ENCODE data around the gene AOPEP. TPM values are rescaled to one million over a fixed set of nuclear protein-coding genes. Genes with fewer than 3 reads are reported as not detected.

The AOPEP gene
- total RNA-seq, 1 donor from 2014 or later, result 25.8 TPM

DNA sequence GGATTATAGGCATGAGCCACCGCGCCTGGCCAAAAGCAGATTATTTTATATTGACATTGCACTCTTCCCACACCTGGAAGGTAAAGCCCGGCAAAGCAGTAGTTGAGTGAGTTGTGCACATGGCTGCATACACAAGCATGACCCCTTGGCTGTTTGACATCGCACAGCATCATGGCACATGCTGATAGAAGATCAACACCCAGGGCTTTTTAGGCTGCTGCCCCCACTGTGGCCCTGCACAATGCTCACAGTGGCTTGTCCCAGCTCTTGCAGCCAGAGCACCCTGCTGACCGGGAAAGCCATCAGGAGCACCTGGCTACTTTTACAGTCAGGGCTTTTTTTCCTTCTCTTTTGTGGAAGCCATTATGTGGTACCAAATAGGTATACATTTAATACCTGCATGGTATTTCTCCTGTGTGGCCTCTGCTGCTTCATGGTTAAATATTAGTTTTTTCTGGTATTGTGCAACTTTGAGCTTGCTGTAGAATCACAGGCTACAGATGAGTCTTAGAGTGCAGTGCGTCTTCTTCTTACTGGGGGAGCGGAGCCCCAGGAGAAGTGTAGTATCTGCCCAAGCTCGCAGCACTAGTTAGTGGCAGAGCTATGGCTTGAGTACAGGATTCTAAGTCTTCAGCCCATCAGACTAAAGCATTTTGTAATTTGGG, 264.5 kb downstream of the AOPEP start:
- Mint-ChIP-seq H3K27ac (ENCODE audit: unreplicated experiment) (no peak overlapping the region), H3K36me3 (ENCODE audit: unreplicated experiment) (no peaks in the 10 kb centered on the region), H3K4me1 (ENCODE audit: low read depth, unreplicated experiment) (no peaks in the 10 kb centered on the region), H3K27me3 (ENCODE audit: unreplicated experiment) (no peaks in the 10 kb centered on the region), H3K9me3 (ENCODE audit: unreplicated experiment) (no peaks in the 10 kb centered on the region), H3K4me3 (ENCODE audit: unreplicated experiment) (no peak overlapping the region)
- no peak for TF ChIP-seq CTCF (IDR thresholded peaks at IDR 0.05; ENCODE audit: partially characterized antibody, unreplicated experiment)
- no peak for DNase-seq

DNA sequence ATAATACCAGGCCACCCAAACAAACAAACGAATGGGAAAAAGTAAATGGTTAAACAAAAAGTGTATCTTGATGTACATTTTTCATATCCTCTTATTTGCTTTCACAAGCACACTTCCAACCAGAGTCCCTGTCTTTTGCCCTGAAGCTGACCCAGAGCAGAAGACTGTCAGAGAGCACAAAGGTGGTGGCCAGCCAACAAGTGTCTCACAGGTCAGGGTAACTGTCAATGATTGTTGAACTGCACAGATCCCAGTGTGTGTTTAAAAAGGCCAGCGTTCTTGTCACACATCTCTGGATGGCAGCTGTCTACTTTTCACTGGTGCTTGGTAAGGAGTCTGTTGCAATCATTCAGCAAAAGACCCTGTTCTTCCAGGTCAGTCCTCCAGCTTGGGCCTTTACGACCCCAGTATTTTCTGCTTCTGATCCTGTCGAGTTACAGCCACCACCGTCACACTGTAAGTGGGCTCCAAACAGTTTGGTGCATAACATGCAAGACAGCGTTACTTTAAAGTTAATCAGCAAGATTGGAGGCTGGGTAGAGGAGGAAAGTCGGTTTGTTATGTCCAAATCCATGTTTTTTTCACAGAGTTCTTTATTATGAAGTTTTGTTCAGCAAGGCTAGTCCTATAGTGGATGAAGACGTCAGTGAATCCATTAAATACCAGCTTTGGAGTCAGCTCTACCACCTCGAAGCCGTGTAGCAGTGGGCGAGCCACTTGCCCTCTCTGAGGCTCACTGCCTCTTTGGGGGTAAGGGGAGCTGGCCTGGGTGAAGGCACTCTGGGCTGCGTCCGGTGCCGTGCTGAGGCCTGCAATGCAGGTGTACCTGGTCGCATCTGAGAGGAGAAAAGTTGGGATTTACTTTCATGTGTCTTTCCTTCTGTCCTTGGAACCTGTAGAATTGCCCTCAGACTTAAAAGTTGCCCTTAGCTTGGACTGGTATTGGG, 265.7 kb downstream of the AOPEP start:
- Mint-ChIP-seq H3K27me3 (ENCODE audit: unreplicated experiment) (no peaks in the 10 kb centered on the region), H3K9me3 (ENCODE audit: unreplicated experiment) (no peaks in the 10 kb centered on the region), H3K4me3 (ENCODE audit: unreplicated experiment) (no peak overlapping the region), H3K4me1 (ENCODE audit: low read depth, unreplicated experiment) (no peaks in the 10 kb centered on the region), H3K36me3 (ENCODE audit: unreplicated experiment) (no peaks in the 10 kb centered on the region), H3K27ac (ENCODE audit: unreplicated experiment) (no peak overlapping the region)
- TF ChIP-seq CTCF (IDR thresholded peaks at IDR 0.05; ENCODE audit: partially characterized antibody, unreplicated experiment), result no peak
- no peak for DNase-seq

DNA sequence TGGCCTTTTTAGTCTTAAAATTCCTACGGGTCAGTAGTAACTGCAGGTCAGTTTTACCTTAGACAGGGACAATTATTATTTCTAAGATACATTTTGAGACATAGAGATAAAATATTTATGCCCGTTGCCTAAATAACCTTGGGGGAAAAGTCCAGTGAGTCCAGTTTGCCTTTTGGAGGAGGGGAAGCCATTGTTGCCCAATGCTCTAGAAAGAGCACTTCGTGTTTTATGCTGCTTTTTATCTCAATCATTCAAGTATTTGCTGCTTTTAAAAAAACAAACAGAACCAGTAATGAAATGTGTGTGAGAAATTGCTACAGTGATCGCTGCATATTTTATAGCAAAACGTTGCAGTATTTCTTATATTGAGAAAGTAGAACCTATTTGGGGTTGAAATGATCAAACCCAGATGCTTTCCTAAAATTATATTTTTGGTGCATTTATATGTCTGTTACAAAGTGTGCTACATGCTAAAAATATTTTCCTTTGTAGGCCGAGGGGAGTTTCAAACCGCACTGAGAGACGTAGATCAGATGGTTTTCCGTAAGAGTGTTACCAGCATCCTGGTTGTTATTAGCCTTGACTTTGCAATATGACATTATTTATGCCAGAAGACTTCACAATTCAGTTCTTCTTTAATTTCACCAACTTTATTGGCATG, 266.8 kb downstream of the AOPEP start:
- TF ChIP-seq CTCF (IDR thresholded peaks at IDR 0.05; ENCODE audit: partially characterized antibody, unreplicated experiment), result no peak
- H3K4me3 Mint-ChIP-seq (ENCODE audit: unreplicated experiment), result no peak overlapping the region
- H3K27ac Mint-ChIP-seq (ENCODE audit: unreplicated experiment), result no peak overlapping the region
- H3K9me3 Mint-ChIP-seq (ENCODE audit: unreplicated experiment), result no peaks in the 10 kb centered on the region
- DNase-seq, result no peak
- no peaks in the 10 kb centered on the region for H3K4me1 Mint-ChIP-seq (ENCODE audit: low read depth, unreplicated experiment)
- H3K36me3 Mint-ChIP-seq (ENCODE audit: unreplicated experiment), result no peaks in the 10 kb centered on the region
- H3K27me3 Mint-ChIP-seq (ENCODE audit: unreplicated experiment), result no peaks in the 10 kb centered on the region

- Mint-ChIP-seq H3K4me1 (ENCODE audit: low read depth, unreplicated experiment) (no peaks in the 10 kb centered on the region), H3K4me3 (ENCODE audit: unreplicated experiment) (no peak overlapping the region), H3K9me3 (ENCODE audit: unreplicated experiment) (no peaks in the 10 kb centered on the region), H3K36me3 (ENCODE audit: unreplicated experiment) (no peaks in the 10 kb centered on the region), H3K27ac (ENCODE audit: unreplicated experiment) (no peak overlapping the region), H3K27me3 (ENCODE audit: unreplicated experiment) (no peaks in the 10 kb centered on the region)
- no peak for DNase-seq
- TF ChIP-seq CTCF (IDR thresholded peaks at IDR 0.05; ENCODE audit: partially characterized antibody, unreplicated experiment), result no peak
Observed at GRCh38 chr9:94993821-94994165, 267.3 kb downstream of the AOPEP start.
